ENCODE data around the gene TMEM165. TPM values are rescaled to one million over a fixed set of nuclear protein-coding genes. Genes with fewer than 3 reads are reported as not detected.

TMEM165 gene
- total and polyA plus RNA-seq, 10 of the 15 experiments (the other 5 are each of a cell fraction or from before 2014, with no cell fraction given) = 18.3 to 141 (median 81.1) TPM

DNA sequence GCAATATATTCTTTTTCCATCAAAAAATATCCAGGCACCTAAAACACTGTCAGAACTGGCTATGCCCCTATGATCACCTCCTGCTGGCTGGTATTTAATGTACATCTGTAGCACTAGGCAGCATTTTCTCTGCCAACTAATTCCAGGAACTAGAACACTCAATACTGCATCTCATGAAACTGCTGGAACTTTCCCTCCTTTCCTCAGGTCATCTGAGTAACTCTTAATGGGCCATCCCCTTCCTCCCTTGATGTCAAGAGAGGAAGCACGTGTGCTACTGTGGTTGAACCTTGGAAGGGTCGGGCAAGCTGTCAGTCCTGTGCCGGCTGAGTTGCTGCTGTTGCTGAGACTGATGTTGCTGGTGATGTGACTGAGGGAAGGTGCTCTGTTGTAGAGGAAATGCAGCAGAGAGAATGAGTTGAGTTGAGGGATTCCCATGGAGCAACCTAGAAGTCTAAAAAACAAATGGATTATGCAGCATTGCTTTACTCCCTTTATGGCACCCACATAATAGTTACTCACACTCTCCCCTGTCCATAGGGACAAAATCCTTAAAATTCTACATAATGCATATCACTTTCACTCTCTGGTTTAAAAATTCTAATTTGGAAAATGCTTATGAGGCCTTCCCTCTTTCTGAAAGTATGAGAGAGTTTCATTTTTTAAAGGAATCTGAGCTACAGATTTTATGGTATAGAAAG, 39.5 kb downstream of the TMEM165 start:
- Histone ChIP-seq H3K27ac (ENCODE audit: control insufficient read depth, insufficient read depth) (no peak overlapping the region), H3K4me2 (ENCODE audit: control insufficient read depth, insufficient read depth) (no peak overlapping the region), H3K27me3 (replicated peaks in 1 of 2; ENCODE audit: control insufficient read depth in 2 of 2, insufficient read depth in 2 of 2, low read length in 1 of 2) (no peaks in the 10 kb centered on the region), H3K36me3 (ENCODE audit: control insufficient read depth in 2 of 2, insufficient read depth in 2 of 2, low read length in 1 of 2) (peaks cover 3 to 27% of the 10 kb centered on the region in 2 experiments), H3K4me3 (no peak overlapping the region), H4K20me1 (ENCODE audit: control insufficient read depth, insufficient read depth) (no peaks in the 10 kb centered on the region), H3K79me2 (ENCODE audit: control insufficient read depth, insufficient read depth, low read length) (no peaks in the 10 kb centered on the region), H3K9ac (ENCODE audit: control insufficient read depth, insufficient read depth, low read length) (no peak overlapping the region), H2AFZ (ENCODE audit: control insufficient read depth, low read depth, low read length) (no peak overlapping the region), H3K4me1 (ENCODE audit: control insufficient read depth, insufficient read depth, low read length) (peaks cover 4% of the 10 kb centered on the region), H3K9me3 (replicated peaks; ENCODE audit: control insufficient read depth, insufficient read depth, low read length) (no peaks in the 10 kb centered on the region)
- ChIA-PET POLR2A (interaction anchor here (1.3 kb wide), 1 partner anchor 25 kb away, joined by 3 read pairs; no protein-coding TSS in a partner anchor), RAD21 (ENCODE audit: unreplicated experiment) (no interaction called here), SMC1A (ENCODE audit: uncharacterized antibody, unreplicated experiment) (interaction anchor here (1.0 to 1.8 kb wide), 2 partner anchors 11 to 25 kb away, joined by 4 to 5 read pairs; no protein-coding TSS in a partner anchor), CTCF (interaction anchor here (1.0 to 1.6 kb wide), 3 partner anchors 11 to 89 kb away, joined by 3 to 7 read pairs (median 6); partner anchors contain the start of gene SRD5A3)
- in situ Hi-C loops (cut with MboI) = no loop called here
- FAIRE-seq (no peak), ATAC-seq (peak; percentile 84), DNase-seq (ENCODE audit: low read depth, low spot score) (peak; percentile 1)
- WGBS (ENCODE audit: insufficient coverage, insufficient replicate concordance, low lambda C conversion rate, missing lambda C conversion rate) = 0% methylated on average over 3 of the region's 3 CpGs
- intact Hi-C loops (cut with micrococcal nuclease; ENCODE audit: unreplicated experiment) = no loop called here
- BruUV-seq (replicated peaks) = no TSS peak
- TF ChIP-seq SUPT20H (IDR thresholded peaks at IDR 0.05; ENCODE audit: borderline replicate concordance, control insufficient read depth, low read depth, low read length) (no peak), BHLHE40 (IDR thresholded peaks at IDR 0.05; ENCODE audit: borderline replicate concordance in 1 of 2, low read depth in 2 of 2, low read length in 1 of 2) (peak; percentile 29 to 33; a peak in 1 of 4 replicates), TBL1XR1 (IDR thresholded peaks at IDR 0.05; ENCODE audit: low read depth, low read length) (no peak), POLR2A (IDR thresholded peaks at IDR 0.05; ENCODE audit: low read depth, low read length) (no peak), HSF1 (IDR thresholded peaks at IDR 0.05; ENCODE audit: low read depth, low read length) (peak; percentile 82), USF1 (IDR thresholded peaks at IDR 0.05; ENCODE audit: borderline replicate concordance, extremely low read length, insufficient read depth, low read depth, low read length) (peak; percentile 26), ZNF622 (IDR thresholded peaks at IDR 0.05) (no peak), YY1 (IDR thresholded peaks at IDR 0.05; ENCODE audit: low read depth, low read length) (no peak), JUND (IDR thresholded peaks at IDR 0.05; ENCODE audit: low read depth, low read length) (no peak), IRF5 (IDR thresholded peaks at IDR 0.05; ENCODE audit: borderline replicate concordance) (no peak), BRCA1 (IDR thresholded peaks at IDR 0.05; ENCODE audit: low read depth, low read length) (no peak), MAX (IDR thresholded peaks at IDR 0.05; ENCODE audit: low read depth, low read length) (no peak), RUNX3 (IDR thresholded peaks at IDR 0.05; ENCODE audit: low read length) (peak; percentile 58)
- TF ChIP-seq, protein P1, sequence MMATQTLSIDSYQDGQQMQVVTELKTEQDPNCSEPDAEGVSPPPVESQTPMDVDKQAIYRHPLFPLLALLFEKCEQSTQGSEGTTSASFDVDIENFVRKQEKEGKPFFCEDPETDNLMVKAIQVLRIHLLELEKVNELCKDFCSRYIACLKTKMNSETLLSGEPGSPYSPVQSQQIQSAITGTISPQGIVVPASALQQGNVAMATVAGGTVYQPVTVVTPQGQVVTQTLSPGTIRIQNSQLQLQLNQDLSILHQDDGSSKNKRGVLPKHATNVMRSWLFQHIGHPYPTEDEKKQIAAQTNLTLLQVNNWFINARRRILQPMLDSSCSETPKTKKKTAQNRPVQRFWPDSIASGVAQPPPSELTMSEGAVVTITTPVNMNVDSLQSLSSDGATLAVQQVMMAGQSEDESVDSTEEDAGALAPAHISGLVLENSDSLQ (IDR thresholded peaks at IDR 0.05) = peak; percentile 58; the same call in 1 of the 2 replicates
- TF ChIP-seq, protein P2, sequence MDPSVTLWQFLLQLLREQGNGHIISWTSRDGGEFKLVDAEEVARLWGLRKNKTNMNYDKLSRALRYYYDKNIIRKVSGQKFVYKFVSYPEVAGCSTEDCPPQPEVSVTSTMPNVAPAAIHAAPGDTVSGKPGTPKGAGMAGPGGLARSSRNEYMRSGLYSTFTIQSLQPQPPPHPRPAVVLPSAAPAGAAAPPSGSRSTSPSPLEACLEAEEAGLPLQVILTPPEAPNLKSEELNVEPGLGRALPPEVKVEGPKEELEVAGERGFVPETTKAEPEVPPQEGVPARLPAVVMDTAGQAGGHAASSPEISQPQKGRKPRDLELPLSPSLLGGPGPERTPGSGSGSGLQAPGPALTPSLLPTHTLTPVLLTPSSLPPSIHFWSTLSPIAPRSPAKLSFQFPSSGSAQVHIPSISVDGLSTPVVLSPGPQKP (IDR thresholded peaks at IDR 0.05; ENCODE audit: low read depth, low read length) = no peak
- TF ChIP-seq, protein P3, sequence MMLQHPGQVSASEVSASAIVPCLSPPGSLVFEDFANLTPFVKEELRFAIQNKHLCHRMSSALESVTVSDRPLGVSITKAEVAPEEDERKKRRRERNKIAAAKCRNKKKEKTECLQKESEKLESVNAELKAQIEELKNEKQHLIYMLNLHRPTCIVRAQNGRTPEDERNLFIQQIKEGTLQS (IDR thresholded peaks at IDR 0.05; ENCODE audit: borderline replicate concordance, extremely low read depth, low read depth, low read length) = no peak
